ENCODE measurements around the gene ABCC2. TPM values are rescaled to one million over a fixed set of nuclear protein-coding genes. Genes with fewer than 3 reads are reported as not detected.
A peak's percentile ranks its signal among the peaks of the same experiment; 100 is the strongest.

The ABCC2 gene
- total RNA-seq, 4 donors from 2014 or later: 0.32 to 2.9 (median 0.42) TPM

GRCh38 chr10:99788598-99789256, 6.3 kb downstream of the ABCC2 start:
- Histone ChIP-seq H3K4me1 (peaks cover 0 to 23% (median 4%) of the 10 kb centered on the region in 4 donors), H3K9me3 (no peaks in the 10 kb centered on the region), H3K4me3 (no peak overlapping the region), H3K27ac (replicated peaks in 1 of 4) (peak overlapping the region; percentile 53 to 70 (median 60)), H3K36me3 (no peaks in the 10 kb centered on the region), H3K27me3 (no peaks in the 10 kb centered on the region)
- TF ChIP-seq POLR2A (IDR thresholded peaks at IDR 0.05; ENCODE audit: low read depth): no peak
- TF ChIP-seq CTCF (IDR thresholded peaks at IDR 0.05): no peak
- TF ChIP-seq POLR2AphosphoS5 (IDR thresholded peaks at IDR 0.05): peak; percentile 72 to 74
- TF ChIP-seq EP300 (IDR thresholded peaks at IDR 0.05): peak; percentile 24
- intact Hi-C loops (cut with DNase I): no loop called here
- DNase-seq (ENCODE audit: extremely low spot score): no peak
- 51% methylated on average over 6 of the region's 6 CpGs for WGBS

GRCh38 chr10:99791831-99792230, 9.4 kb downstream of the ABCC2 start:
- DNase-seq (ENCODE audit: extremely low spot score): peak; percentile 5
- H3K4me3 ChIP-seq: no peak overlapping the region
- H3K27me3 ChIP-seq: no peaks in the 10 kb centered on the region
- intact Hi-C loops (cut with DNase I): no loop called here
- peaks cover 0 to 8% (median 0%) of the 10 kb centered on the region in 4 donors for H3K36me3 ChIP-seq
- H3K27ac ChIP-seq (replicated peaks in 1 of 4): no peak overlapping the region
- TF ChIP-seq CTCF (IDR thresholded peaks at IDR 0.05) (no peak), EP300 (IDR thresholded peaks at IDR 0.05) (no peak), POLR2A (IDR thresholded peaks at IDR 0.05; ENCODE audit: low read depth) (no peak), POLR2AphosphoS5 (IDR thresholded peaks at IDR 0.05) (no peak)
- no peaks in the 10 kb centered on the region for H3K9me3 ChIP-seq
- peaks cover 0 to 15% (median 0%) of the 10 kb centered on the region in 4 donors for H3K4me1 ChIP-seq
- 93% methylated on average over 3 of the region's 3 CpGs for WGBS

GRCh38 chr10:99793819-99794218, 11.4 kb downstream of the ABCC2 start:
- no peak for DNase-seq (ENCODE audit: extremely low spot score)
- intact Hi-C loops (cut with DNase I): no loop called here
- Histone ChIP-seq H3K4me1 (peaks cover 0 to 6% (median 0%) of the 10 kb centered on the region in 4 donors), H3K4me3 (no peak overlapping the region), H3K27ac (replicated peaks in 1 of 4) (no peak overlapping the region), H3K27me3 (no peaks in the 10 kb centered on the region), H3K36me3 (peaks cover 0 to 9% (median 0%) of the 10 kb centered on the region in 4 donors), H3K9me3 (no peaks in the 10 kb centered on the region)
- TF ChIP-seq POLR2A (IDR thresholded peaks at IDR 0.05; ENCODE audit: low read depth) (no peak), POLR2AphosphoS5 (IDR thresholded peaks at IDR 0.05) (no peak), CTCF (IDR thresholded peaks at IDR 0.05) (no peak), EP300 (IDR thresholded peaks at IDR 0.05) (no peak)
- 96% methylated on average over 4 of the region's 4 CpGs for WGBS

DNA sequence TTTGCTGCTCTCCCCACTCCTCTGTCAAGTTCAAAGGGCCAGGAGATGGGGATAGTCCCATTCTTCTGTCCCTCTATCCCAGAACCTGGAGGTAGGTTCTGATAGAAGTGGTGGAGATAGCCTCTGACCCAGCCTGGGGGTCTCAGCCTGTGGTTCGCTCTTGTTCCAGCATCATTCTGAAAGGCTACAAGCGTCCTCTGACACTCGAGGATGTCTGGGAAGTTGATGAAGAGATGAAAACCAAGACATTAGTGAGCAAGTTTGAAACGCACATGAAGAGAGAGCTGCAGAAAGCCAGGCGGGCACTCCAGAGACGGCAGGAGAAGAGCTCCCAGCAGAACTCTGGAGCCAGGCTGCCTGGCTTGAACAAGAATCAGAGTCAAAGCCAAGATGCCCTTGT, 14.5 kb downstream of the ABCC2 start:
- no peak for DNase-seq (ENCODE audit: extremely low spot score)
- 87% methylated on average over 6 of the region's 6 CpGs for WGBS
- Histone ChIP-seq H3K27me3 (no peaks in the 10 kb centered on the region), H3K36me3 (peaks cover 0 to 9% (median 0%) of the 10 kb centered on the region in 4 donors), H3K4me1 (no peaks in the 10 kb centered on the region), H3K27ac (replicated peaks in 1 of 4) (no peak overlapping the region), H3K9me3 (no peaks in the 10 kb centered on the region), H3K4me3 (no peak overlapping the region)
- intact Hi-C loops (cut with DNase I): no loop called here
- no peak for TF ChIP-seq POLR2AphosphoS5 (IDR thresholded peaks at IDR 0.05)
- no peak for TF ChIP-seq POLR2A (IDR thresholded peaks at IDR 0.05; ENCODE audit: low read depth)
- TF ChIP-seq EP300 (IDR thresholded peaks at IDR 0.05): no peak
- TF ChIP-seq CTCF (IDR thresholded peaks at IDR 0.05): no peak
